GM06990 (cell line): Measurements from ENCODE around the gene PUS1.
"Not testable (repeated sequence)": the region's sequence is repeated elsewhere in the genome, so short reads cannot be mapped to it uniquely, and the experiment has no call there.

Experiments
- DNase-seq: peaks from one replicate; pipeline ENCODE4 v3.0.0-alpha.2; 2011; ENCODE audit not compliant: insufficient read length; ENCODE audit errors: extremely low read depth
- H3K27me3 ChIP-seq: replicated peaks from 2 replicates; pipeline ENCODE4 v1.6.0; 2011; ENCODE audit warnings: low read length; ENCODE audit not compliant: control insufficient read depth, insufficient read depth
- H3K36me3 ChIP-seq: 2 replicates; pipeline ENCODE4 v1.5.1; 2011; ENCODE audit warnings: low read length; ENCODE audit not compliant: control insufficient read depth, insufficient read depth
- H3K4me3 ChIP-seq: replicated peaks from 2 replicates; pipeline ENCODE4 v1.5.1; 2011; ENCODE audit warnings: low read depth, mild to moderate bottlenecking, control low read depth, low read length
- CTCF ChIP-seq: IDR thresholded peaks from 2 replicates; pipeline ENCODE4 v1.5.1; 2011; ENCODE audit warnings: low read length, control low read depth, mild to moderate bottlenecking, inconsistent platforms; ENCODE audit not compliant: insufficient read depth, poor library complexity, severe bottlenecking

The PUS1 gene

GRCh38 chr12:131982041-131982440, 53.0 kb downstream of the PUS1 start:
- Histone ChIP-seq H3K4me3 (no peak overlapping the region), H3K27me3 (no peaks in the 10 kb centered on the region), H3K36me3 (peaks cover 21% of the 10 kb centered on the region)
- no peak for DNase-seq
- TF ChIP-seq CTCF, result no peak

- no peak for DNase-seq
- TF ChIP-seq CTCF, result no peak
- Histone ChIP-seq H3K27me3 (no peaks in the 10 kb centered on the region), H3K4me3 (no peak overlapping the region), H3K36me3 (peaks cover 28% of the 10 kb centered on the region)
Observed at GRCh38 chr12:131983026-131983425, 54.0 kb downstream of the PUS1 start.

GRCh38 chr12:131983554-131983953, 54.5 kb downstream of the PUS1 start:
- Histone ChIP-seq H3K36me3 (peaks cover 31% of the 10 kb centered on the region), H3K27me3 (no peaks in the 10 kb centered on the region), H3K4me3 (no peak overlapping the region)
- no peak for DNase-seq
- no peak for TF ChIP-seq CTCF

- TF ChIP-seq CTCF, result no peak
- peaks cover 38% of the 10 kb centered on the region for H3K36me3 ChIP-seq
- DNase-seq, result no peak
- no peaks in the 10 kb centered on the region for H3K27me3 ChIP-seq
- H3K4me3 ChIP-seq, result no peak overlapping the region
Observed at GRCh38 chr12:131984334-131984733, 55.3 kb downstream of the PUS1 start.

GRCh38 chr12:131985510-131985875, 56.4 kb downstream of the PUS1 start:
- H3K4me3 ChIP-seq, DNase-seq, H3K27me3 ChIP-seq: not testable (repeated sequence)
- peaks cover 40% of the 10 kb centered on the region for H3K36me3 ChIP-seq

- DNase-seq, result no peak
- peaks cover 40% of the 10 kb centered on the region for H3K36me3 ChIP-seq
- TF ChIP-seq CTCF, result no peak
- no peaks in the 10 kb centered on the region for H3K27me3 ChIP-seq
- H3K4me3 ChIP-seq, result no peak overlapping the region
Observed at GRCh38 chr12:131986361-131986760, 57.3 kb downstream of the PUS1 start.
